ENCODE data around the gene HOXB5.

Gene HOXB5

DNA sequence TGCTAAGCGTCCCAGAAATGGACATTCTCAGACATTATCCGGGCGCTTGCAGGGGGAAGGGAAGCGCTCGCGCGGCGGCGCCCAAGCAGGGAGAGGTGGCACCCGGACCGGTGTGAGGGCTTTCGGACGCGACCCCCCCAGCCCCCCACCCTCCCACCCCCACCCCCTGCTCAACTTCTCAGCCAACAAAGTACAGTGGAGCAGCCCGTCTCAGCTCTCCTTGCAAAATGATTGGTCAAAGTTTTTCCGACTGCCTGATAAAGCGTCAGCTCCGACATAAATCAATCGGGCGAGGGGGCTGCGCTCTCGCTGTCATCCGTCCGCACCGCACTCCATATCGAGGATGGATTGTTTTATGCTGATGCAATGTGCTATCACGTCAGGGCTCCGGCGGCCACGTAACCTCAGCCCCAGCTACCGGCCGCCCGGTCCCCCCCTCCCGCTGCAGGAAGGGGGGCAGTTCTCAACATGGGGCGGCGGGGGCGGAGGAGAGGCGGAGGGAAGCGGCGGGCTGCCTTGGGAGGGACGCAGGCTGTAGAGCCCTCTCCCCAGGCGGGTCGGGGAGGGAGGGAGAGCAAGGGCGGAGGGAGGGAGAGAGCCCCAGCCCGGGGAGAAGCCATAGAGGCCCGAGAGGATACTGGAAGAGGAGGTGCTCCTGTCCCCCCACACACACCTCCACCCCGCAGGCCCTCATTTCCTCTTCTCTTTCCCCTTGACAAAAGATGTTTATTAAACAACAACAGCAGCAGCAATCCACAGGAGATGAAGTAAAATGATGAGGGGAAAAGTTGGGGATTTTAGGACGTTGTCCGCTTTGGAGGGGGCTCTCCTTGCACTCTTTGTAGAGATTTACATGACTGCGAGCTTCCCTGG lies 32.9 kb upstream of the HOXB5 start, which contains the start of gene HOXB9:
Gene HOXB9, minus strand, starts transcription at position 114 of the 873 bp plus-strand sequence. Its CDS starts 89 bp downstream, at position 25.
- peak within 1 kb of the TSS; percentile 48 for H3K4me3 ChIP-seq (replicated peaks; ENCODE audit: low read depth, low read length)
- H3K27me3 ChIP-seq (replicated peaks; ENCODE audit: control insufficient read depth, insufficient read depth, low read length): peaks cover 6% of the 10 kb centered on the region
- TF ChIP-seq, protein P1, sequence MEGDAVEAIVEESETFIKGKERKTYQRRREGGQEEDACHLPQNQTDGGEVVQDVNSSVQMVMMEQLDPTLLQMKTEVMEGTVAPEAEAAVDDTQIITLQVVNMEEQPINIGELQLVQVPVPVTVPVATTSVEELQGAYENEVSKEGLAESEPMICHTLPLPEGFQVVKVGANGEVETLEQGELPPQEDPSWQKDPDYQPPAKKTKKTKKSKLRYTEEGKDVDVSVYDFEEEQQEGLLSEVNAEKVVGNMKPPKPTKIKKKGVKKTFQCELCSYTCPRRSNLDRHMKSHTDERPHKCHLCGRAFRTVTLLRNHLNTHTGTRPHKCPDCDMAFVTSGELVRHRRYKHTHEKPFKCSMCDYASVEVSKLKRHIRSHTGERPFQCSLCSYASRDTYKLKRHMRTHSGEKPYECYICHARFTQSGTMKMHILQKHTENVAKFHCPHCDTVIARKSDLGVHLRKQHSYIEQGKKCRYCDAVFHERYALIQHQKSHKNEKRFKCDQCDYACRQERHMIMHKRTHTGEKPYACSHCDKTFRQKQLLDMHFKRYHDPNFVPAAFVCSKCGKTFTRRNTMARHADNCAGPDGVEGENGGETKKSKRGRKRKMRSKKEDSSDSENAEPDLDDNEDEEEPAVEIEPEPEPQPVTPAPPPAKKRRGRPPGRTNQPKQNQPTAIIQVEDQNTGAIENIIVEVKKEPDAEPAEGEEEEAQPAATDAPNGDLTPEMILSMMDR (IDR thresholded peaks at IDR 0.05; ENCODE audit: insufficient read depth, low read length, poor library complexity, severe bottlenecking): no peak
- no peak for DNase-seq (ENCODE audit: extremely low read depth, insufficient read length)
- H3K36me3 ChIP-seq (ENCODE audit: control insufficient read depth, insufficient read depth, low read length): no peaks in the 10 kb centered on the region

DNA sequence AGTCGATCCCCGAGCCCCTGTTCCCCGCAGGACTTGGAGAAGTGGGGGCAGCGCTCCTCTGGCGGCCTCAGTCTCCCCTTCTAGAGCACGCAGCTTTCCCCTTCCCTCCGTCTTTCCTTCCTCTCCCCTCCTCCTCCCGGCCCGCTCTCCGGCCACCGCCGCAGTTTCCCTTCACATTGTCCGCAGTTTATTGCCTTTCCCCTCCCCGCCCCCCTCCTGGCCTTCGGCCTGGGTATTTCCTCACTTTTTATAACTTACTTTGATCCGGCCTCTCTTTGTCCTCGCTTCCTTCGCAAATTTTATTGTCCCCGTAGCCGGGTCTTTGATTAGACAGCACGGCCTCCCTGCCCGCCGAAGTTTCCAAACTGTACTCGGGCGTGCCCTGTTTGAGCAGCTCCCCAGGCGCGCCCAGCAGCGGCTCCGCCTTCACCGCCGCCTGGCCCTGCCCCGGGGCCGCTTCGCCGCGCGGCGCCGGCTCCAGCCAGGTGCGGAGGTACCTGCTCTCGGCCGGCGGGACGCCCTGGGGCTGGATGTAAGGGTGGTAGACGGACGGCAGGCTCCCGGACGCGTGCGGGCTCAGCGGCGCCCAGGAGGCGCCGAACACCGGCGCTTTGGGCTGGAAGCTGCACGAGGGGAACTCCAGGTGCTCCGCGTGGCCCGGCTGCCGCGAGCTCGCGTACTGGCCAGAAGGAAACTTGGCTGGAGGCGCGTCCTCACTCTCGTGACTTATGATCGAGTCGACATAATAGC lies 32.1 kb upstream of the HOXB5 start:
- no peak for DNase-seq (ENCODE audit: extremely low read depth, insufficient read length)
- Histone ChIP-seq H3K27me3 (replicated peaks; ENCODE audit: control insufficient read depth, insufficient read depth, low read length) (peaks cover 6% of the 10 kb centered on the region), H3K36me3 (ENCODE audit: control insufficient read depth, insufficient read depth, low read length) (no peaks in the 10 kb centered on the region), H3K4me3 (replicated peaks; ENCODE audit: low read depth, low read length) (peak overlapping the region; percentile 48)
- TF ChIP-seq, protein P1 (IDR thresholded peaks at IDR 0.05; ENCODE audit: insufficient read depth, low read length, poor library complexity, severe bottlenecking): no peak

DNA sequence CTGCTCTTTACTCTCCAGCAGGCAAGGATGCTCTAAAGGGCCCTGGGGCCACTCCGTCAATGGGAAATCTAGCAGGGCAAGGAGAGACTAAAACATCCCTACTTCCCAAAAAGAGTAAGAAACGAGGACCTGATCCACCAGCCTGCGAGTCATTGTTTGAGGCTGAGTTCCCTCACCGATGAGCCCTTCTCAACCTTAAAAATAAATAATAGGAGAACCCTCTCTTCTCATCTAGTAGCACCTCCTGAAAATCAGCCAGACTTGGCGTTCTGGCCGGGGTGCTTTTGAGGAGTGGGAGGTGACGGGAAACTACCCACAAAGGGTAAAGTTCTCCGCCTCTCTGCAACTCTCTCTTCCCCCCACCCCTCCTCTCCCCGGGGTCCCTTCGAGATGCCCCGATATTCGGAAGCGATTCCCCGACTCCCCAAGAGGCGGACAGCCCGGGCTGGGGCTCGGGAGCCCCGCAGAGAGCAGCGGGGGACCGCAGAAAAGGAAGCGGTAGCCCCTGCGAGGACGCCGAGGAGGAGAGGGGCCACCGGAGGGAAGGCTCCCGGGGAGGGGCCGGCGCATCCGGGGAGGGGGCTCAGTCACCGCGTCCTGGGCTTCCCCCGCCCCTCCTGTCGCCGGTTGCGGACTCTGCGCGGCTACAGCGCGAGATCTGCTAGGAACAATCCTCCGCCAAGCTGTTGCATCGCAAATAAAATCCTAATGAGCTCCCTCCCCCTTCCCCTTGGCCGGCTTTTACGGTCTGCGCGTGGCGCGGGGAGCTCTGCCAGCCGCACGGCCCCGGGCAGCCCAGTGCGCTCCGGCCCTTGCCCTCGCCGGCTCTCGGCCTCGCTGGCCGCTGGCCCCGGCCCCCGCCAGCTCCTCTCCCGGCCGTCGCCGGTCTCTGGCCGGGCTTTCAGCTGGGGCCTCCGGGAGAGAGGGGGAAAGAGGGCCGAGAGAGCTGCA lies 31.2 kb upstream of the HOXB5 start:
- Histone ChIP-seq H3K27me3 (replicated peaks; ENCODE audit: control insufficient read depth, insufficient read depth, low read length) (peaks cover 6% of the 10 kb centered on the region), H3K4me3 (replicated peaks; ENCODE audit: low read depth, low read length) (peak overlapping the region; percentile 48), H3K36me3 (ENCODE audit: control insufficient read depth, insufficient read depth, low read length) (no peaks in the 10 kb centered on the region)
- TF ChIP-seq, protein P1 (IDR thresholded peaks at IDR 0.05; ENCODE audit: insufficient read depth, low read length, poor library complexity, severe bottlenecking): no peak
- DNase-seq (ENCODE audit: extremely low read depth, insufficient read length): no peak

DNA sequence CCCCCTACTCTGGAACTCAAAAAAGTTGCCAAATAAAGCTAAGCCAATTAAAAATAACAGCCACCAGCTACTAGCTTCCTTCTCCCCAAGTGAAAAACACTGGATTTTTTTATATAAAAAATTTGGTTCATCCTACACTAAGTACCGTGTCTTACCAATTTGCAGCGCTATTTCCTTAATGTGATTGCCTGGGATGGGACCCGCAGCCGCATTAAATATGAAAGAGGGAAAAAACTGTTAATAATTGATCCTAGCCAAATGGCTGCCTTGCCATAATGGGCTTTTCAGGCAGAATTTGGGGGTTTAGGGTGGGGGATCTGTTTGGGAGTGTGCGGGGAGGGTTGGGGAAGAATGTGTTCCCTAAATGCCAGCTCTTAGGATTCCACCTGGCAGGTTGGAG lies 30.5 kb upstream of the HOXB5 start:
- DNase-seq (ENCODE audit: extremely low read depth, insufficient read length): no peak
- TF ChIP-seq, protein P1 (IDR thresholded peaks at IDR 0.05; ENCODE audit: insufficient read depth, low read length, poor library complexity, severe bottlenecking): no peak
- H3K4me3 ChIP-seq (replicated peaks; ENCODE audit: low read depth, low read length): no peak overlapping the region
- no peaks in the 10 kb centered on the region for H3K36me3 ChIP-seq (ENCODE audit: control insufficient read depth, insufficient read depth, low read length)
- H3K27me3 ChIP-seq (replicated peaks; ENCODE audit: control insufficient read depth, insufficient read depth, low read length): peaks cover 6% of the 10 kb centered on the region

DNA sequence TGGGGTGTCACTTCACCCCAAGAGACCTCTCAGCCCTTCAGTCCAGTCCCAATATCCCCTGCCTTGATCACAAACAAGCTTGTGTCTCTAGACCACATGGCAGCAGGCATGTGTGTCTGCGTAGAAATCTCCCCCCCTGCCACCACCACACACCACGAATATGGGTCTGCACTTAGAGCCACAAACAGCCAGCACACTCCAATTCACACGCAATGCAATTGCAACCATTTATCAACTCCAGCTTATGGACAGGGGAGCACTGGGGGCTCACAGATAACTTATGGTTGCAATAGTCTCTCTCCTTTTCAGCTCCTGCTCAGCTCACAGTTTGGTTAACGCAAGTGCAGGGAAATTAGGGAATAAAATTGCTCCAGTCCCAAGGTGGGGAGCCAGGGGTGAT lies 30.0 kb upstream of the HOXB5 start:
- no peak overlapping the region for H3K4me3 ChIP-seq (replicated peaks; ENCODE audit: low read depth, low read length)
- no peak for DNase-seq (ENCODE audit: extremely low read depth, insufficient read length)
- H3K27me3 ChIP-seq (replicated peaks; ENCODE audit: control insufficient read depth, insufficient read depth, low read length): peaks cover 4% of the 10 kb centered on the region
- TF ChIP-seq, protein P1 (IDR thresholded peaks at IDR 0.05; ENCODE audit: insufficient read depth, low read length, poor library complexity, severe bottlenecking): no peak
- H3K36me3 ChIP-seq (ENCODE audit: control insufficient read depth, insufficient read depth, low read length): no peaks in the 10 kb centered on the region

Measured in GM06990 (cell line).